8988T (cell line): Measurements from ENCODE around the gene PACRG.

Experiments
- DNase-seq: peaks from one replicate; pipeline ENCODE4 v3.0.0; 2011

The PACRG gene

GRCh38 chr6:163324688-163325389, 597.1 kb downstream of the PACRG start:
- no peak for DNase-seq

- no peak for DNase-seq
These were observed 597.6 kb downstream of the PACRG start for GRCh38 chr6:163325390-163325784.

- DNase-seq = no peak
These were observed 599.5 kb downstream of the PACRG start for GRCh38 chr6:163327165-163327880.

- DNase-seq = no peak
These were observed 600.1 kb downstream of the PACRG start for GRCh38 chr6:163327921-163328320.

GRCh38 chr6:163328411-163328810, 600.6 kb downstream of the PACRG start:
- DNase-seq = no peak

- no peak for DNase-seq
These were observed 602.2 kb downstream of the PACRG start for GRCh38 chr6:163329991-163330390.

GRCh38 chr6:163331245-163331644, 603.5 kb downstream of the PACRG start:
- DNase-seq = no peak

- DNase-seq = no peak
These were observed 604.8 kb downstream of the PACRG start for GRCh38 chr6:163332575-163332974.

- no peak for DNase-seq
These were observed 605.3 kb downstream of the PACRG start for GRCh38 chr6:163333038-163333437.

- DNase-seq = no peak
These were observed 606.2 kb downstream of the PACRG start for GRCh38 chr6:163333701-163334663.

- DNase-seq = no peak
These were observed 607.3 kb downstream of the PACRG start for GRCh38 chr6:163335056-163335455.

- DNase-seq = no peak
These were observed 608.1 kb downstream of the PACRG start for GRCh38 chr6:163335671-163336545.

GRCh38 chr6:163336961-163337360, 609.2 kb downstream of the PACRG start:
- DNase-seq = no peak

- no peak for DNase-seq
These were observed 610.2 kb downstream of the PACRG start for GRCh38 chr6:163337958-163338357.

GRCh38 chr6:163338671-163339405, 611.1 kb downstream of the PACRG start:
- no peak for DNase-seq

GRCh38 chr6:163339466-163339865, 611.7 kb downstream of the PACRG start:
- no peak for DNase-seq

GRCh38 chr6:163340201-163340887, 612.6 kb downstream of the PACRG start:
- no peak for DNase-seq

- DNase-seq = no peak
These were observed 613.7 kb downstream of the PACRG start for GRCh38 chr6:163341224-163342061.

GRCh38 chr6:163342571-163343539, 615.1 kb downstream of the PACRG start:
- no peak for DNase-seq
